Measurements from ENCODE around the gene AIG1. TPM values are rescaled to one million over a fixed set of nuclear protein-coding genes. Genes with fewer than 3 reads are reported as not detected.
"Not testable (repeated sequence)": the region's sequence is repeated elsewhere in the genome, so short reads cannot be mapped to it uniquely, and the experiment has no call there.

Gene AIG1
- total RNA-seq, 1 experiment from 2014 or later, result 6.8 TPM

DNA sequence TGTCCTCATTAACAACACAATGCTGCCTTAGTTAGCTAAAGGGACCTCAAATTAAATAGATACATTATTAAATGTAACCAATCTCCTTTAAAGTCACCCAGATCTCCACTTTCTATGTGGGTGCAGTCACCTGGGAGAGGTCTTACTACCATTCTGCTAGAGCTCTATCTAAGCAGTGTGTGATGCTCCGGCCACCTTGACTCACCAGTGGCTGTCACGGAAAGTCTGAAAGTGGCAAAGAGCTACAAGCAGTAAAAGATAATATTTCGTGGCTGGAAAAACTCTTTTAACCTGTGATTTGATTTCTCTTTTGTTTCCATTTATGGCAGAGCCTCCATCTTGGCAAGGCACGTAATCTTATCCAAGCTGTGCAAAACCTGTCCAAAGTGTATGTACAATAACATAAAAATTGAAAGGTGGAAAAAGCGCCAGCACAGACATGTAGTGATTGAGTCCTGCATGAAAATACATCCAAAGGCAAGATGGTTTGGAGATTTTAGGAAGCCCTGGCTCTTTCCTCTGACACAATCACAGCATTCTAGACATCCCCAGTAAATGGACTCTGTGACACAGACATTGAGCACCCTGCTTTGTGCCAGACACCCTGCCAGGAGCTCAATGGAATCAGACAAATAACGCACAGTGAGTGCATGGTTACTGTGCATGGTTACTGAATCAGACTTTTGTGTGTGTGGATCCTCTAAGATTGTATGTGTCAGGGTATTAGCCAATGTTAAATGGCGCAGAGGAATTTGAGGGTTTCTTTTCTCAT, 273.2 kb downstream of the AIG1 start:
- DNase-seq, result no peak
- Histone ChIP-seq H3K27ac (no peak overlapping the region), H3K27me3 (no peaks in the 10 kb centered on the region), H3K36me3 (no peaks in the 10 kb centered on the region), H3K4me3 (no peak overlapping the region), H3K4me1 (peaks cover 14% of the 10 kb centered on the region), H3K9me3 (replicated peaks) (no peaks in the 10 kb centered on the region)

DNA sequence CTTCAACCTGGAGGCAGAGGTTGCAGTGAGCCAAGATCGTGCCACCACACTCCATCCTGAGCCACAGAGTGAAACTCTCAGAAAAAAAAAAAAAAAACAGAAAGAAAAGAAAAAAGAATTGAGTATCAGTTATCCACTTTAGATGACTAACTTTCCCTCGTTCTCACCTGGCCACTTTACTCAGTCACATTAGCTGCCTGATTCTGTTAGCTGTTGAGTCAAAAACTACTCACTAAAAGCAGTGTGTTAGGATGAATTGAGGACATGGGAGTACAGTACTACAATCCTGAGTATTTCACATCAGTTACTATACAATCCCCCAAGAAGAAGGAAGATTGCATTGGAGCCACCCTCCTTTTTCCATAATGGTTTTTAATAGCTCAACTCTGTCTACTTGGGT, 275.2 kb downstream of the AIG1 start:
- H3K27ac ChIP-seq, result peak overlapping the region; percentile 78
- DNase-seq, result no peak
- H3K4me1 ChIP-seq, result peaks cover 14% of the 10 kb centered on the region
- H3K4me3 ChIP-seq, result no peak overlapping the region
- no peaks in the 10 kb centered on the region for H3K27me3 ChIP-seq
- H3K36me3 ChIP-seq, result no peaks in the 10 kb centered on the region
- no peaks in the 10 kb centered on the region for H3K9me3 ChIP-seq (replicated peaks)

DNA sequence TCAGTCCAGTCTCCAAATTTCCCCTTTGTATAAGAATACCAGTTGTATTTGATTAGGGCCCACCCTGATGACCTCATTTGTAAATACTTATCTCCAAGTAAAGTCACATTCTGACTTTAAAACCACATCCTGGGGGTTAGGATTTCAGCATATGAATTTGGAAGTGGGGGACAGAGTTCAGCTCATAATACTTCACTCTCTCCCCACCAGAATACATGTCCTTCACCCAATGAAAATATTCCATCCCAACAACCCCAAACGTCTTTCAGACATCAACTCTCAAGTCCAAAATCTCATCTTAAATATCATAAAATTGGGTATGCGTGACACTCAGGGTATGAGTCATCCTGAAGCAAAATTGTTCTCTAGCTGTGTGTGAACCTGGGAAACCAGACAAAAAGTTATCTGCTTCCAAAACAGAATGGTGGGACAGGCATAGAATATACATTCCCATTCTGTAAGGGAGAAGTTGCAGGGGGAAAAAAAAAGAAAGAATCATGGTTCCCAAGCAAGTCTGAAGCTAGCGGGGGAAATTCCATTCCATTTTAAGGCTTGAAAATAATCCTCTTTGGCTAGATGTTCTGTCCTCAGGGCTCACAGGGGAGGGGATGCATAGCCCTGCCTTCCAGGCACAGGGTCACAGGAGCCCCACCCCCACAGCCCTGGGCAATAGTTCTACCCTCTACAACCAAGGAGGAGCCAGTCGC, 275.9 kb downstream of the AIG1 start:
- peaks cover 14% of the 10 kb centered on the region for H3K4me1 ChIP-seq
- H3K9me3 ChIP-seq (replicated peaks), result no peaks in the 10 kb centered on the region
- no peaks in the 10 kb centered on the region for H3K27me3 ChIP-seq
- no peaks in the 10 kb centered on the region for H3K36me3 ChIP-seq
- no peak overlapping the region for H3K4me3 ChIP-seq
- peak overlapping the region; percentile 78 for H3K27ac ChIP-seq
- DNase-seq, result peak; percentile 23 to 41

DNA sequence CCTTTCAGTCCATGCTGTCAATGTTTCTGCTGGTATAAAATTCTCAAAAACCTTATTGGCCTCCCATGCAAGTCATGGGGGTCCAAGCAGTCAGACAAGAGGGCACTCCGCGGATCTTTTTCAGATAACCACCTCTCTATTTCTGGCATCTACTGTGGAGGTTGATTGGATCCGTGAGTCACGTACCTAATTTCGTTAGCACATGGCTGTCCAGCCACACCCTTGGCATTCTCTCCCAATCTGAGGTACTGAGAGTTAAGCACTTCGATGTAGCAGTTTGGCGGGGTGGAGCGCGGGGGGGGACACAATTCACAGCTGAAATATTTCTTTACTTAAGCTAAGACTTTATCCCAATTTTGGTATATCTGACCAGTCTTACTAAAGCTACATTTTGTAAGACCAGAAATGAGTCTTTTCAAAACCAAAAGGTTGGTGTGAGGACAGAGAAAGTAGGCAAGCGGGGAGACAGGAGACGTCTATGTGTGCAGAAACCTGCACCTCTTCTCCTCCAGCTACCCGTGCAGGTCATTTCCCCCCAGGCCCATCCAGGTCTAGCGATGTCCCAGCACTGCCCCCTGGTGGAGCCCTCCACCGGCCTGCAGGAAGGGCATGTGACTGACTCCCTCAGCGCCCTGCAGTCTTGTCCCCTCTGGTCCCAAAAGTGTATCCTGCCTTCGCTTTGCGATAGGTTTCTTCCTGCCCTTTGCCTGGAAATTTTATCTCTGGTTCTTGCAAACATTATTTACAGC, 276.7 kb downstream of the AIG1 start:
- DNase-seq, result peak; percentile 57 to 58
- H3K9me3 ChIP-seq (replicated peaks), result no peaks in the 10 kb centered on the region
- peak overlapping the region; percentile 78 for H3K27ac ChIP-seq
- H3K27me3 ChIP-seq, result no peaks in the 10 kb centered on the region
- H3K4me3 ChIP-seq, result no peak overlapping the region
- peaks cover 14% of the 10 kb centered on the region for H3K4me1 ChIP-seq
- H3K36me3 ChIP-seq, result no peaks in the 10 kb centered on the region

DNA sequence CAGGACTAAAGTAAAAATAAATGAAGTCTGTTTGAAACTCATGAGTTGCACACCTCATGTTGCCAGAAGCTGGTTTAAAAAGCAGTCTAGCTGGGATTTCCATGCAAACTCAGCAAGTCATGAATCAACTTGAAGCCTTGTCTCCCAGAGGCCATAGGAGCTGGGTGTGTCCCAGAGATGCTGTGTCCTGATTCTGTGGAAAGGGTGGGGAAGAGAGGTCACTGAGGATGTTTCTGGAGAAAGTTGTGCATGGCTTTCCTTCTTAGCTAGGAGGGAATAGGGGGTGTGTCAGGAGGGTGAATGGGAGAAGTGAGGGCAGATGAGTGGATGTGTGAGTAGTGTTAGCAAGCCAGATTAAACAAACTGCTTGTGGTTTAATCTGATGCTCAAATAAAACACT, 278.5 kb downstream of the AIG1 start:
- peaks cover 14% of the 10 kb centered on the region for H3K4me1 ChIP-seq
- no peaks in the 10 kb centered on the region for H3K36me3 ChIP-seq
- H3K27me3 ChIP-seq, result no peaks in the 10 kb centered on the region
- no peak for DNase-seq
- no peaks in the 10 kb centered on the region for H3K9me3 ChIP-seq (replicated peaks)
- H3K4me3 ChIP-seq, result no peak overlapping the region
- H3K27ac ChIP-seq, result no peak overlapping the region

DNA sequence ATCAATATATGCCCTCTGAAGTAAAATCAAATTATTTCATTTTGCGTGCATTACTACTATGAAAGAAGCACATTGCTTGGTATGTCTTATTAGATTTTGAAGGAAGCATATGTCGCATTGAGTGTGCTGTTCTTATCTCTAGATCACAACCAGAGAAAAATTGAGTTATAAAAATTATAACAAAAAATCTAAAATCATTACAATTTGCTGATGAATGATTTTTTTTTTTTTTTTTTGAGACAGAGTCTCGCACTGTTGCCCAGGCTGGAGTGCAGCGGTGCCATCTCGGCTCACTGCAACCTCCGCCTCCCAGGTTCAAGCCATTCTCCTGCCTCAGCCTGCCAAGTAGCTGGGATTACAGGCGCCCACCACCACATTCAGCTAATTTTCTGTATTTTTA, 284.8 kb downstream of the AIG1 start:
- H3K9me3 ChIP-seq (replicated peaks); H3K27me3 ChIP-seq; DNase-seq; H3K27ac ChIP-seq; H3K4me3 ChIP-seq; H3K4me1 ChIP-seq; H3K36me3 ChIP-seq: not testable (repeated sequence)

DNA sequence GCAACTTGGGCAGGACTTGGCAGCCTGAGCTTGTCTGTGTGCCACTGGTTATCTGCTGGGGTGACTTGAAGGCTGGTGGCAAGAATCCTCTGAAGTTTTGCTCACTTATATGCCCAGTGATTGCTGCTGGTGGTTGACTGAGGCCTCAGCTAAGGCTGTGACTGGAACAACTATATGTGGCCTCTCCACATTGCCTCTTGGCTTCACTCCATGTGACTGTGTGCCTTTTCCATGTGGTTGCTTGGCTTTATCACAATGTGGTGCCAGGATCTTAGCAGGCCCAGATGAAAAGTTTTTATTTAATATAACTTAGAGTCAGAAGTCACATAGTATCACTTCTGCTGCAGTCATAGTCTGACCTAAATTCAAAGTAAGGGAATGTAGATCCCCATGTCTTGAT, 285.3 kb downstream of the AIG1 start:
- Histone ChIP-seq H3K27ac (no peak overlapping the region), H3K9me3 (replicated peaks) (no peaks in the 10 kb centered on the region), H3K4me3 (no peak overlapping the region), H3K27me3 (no peaks in the 10 kb centered on the region; the same call in 1 of the 2 replicates), H3K36me3 (no peaks in the 10 kb centered on the region), H3K4me1 (no peaks in the 10 kb centered on the region)
- no peak for DNase-seq

DNA sequence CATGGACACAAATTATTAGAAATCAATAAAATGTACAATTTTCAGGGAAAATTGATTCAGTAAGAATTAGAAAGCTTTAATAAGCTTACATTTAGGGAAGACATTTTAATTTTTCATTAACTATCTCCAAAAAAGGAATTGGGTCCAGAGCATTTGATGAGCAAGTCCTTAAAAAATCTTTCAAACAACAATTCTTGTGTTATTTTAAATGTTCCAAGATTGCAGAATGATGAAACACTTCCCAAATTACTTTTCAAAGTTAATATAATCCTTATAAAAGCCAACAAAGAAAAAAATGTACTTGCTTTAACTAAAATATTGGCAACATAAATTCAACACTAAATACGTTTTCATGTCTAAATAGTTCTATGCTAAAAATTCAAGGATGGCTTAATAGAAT, 287.8 kb downstream of the AIG1 start:
- no peak for DNase-seq
- H3K36me3 ChIP-seq, result no peaks in the 10 kb centered on the region

DNA sequence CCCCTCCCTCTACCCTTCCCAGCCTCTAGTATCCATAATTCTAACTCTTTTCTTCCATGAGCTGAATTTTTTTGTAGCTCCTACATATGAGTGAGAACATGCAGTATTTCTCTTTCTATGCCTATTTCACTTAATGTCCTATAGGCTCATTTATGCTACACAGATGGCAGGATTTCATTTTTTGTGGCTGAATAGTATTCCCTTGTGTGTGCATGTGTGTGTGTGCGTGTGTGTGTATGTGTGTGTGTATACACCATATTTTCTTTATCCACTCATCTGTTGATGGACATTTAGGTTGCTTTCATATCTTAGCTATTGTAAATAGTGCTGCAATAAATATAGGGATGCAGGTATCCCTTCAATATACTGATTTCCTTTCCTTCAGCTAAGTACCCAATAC, 288.8 kb downstream of the AIG1 start:
- Histone ChIP-seq H3K27ac (no peak overlapping the region), H3K9me3 (replicated peaks) (no peaks in the 10 kb centered on the region), H3K27me3 (no peaks in the 10 kb centered on the region; the same call in 1 of the 2 replicates), H3K36me3 (no peaks in the 10 kb centered on the region), H3K4me1 (no peaks in the 10 kb centered on the region), H3K4me3 (no peak overlapping the region)
- DNase-seq, result no peak

More for the DNA sequence above, 287.8 kb downstream of the AIG1 start:
- Histone ChIP-seq H3K27me3 (no peaks in the 10 kb centered on the region; the same call in 1 of the 2 replicates), H3K27ac (no peak overlapping the region), H3K4me1 (no peaks in the 10 kb centered on the region), H3K4me3 (no peak overlapping the region), H3K9me3 (replicated peaks) (no peaks in the 10 kb centered on the region)

DNA sequence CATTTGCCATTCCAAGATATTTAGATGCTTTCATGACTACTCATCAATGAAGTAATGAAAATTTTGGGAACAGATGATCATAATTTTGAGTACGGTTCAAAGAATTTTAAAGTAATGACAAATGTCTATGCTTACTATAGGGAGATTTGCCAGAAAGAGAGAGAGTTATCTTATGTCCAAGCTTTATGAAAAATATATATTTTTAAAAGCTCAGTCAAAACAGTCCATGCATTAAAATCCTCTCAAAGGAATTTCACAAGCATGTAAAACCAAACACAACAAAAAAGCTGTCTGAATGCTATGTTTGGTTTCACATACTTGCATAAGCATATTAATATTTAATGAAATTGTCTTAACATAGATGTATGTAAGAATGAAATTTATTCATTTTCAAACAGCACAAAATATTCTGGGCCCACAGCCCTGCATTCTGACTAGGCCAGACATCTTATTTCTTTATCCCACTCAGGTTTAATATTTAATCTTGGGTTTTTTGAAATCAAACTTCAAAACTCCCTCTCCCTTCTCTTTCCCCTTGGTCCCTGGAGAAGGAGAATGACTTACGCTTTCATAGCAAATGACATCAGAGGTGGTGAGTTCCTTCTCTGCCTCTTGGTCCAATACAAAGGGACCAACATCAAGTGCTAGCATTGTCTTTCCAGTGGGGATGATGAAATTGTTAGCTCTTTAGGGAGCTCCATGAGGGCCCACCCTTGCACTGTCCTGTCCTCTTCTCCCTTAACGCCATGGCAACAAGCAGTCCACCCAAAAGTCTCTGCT, 295.6 kb downstream of the AIG1 start:
- no peak for DNase-seq
- Histone ChIP-seq H3K9me3 (replicated peaks) (peaks cover 2% of the 10 kb centered on the region; the same call in 1 of the 2 replicates), H3K36me3 (no peaks in the 10 kb centered on the region), H3K4me3 (no peak overlapping the region), H3K27ac (no peak overlapping the region), H3K27me3 (no peaks in the 10 kb centered on the region; the same call in 1 of the 2 replicates), H3K4me1 (no peaks in the 10 kb centered on the region)

DNA sequence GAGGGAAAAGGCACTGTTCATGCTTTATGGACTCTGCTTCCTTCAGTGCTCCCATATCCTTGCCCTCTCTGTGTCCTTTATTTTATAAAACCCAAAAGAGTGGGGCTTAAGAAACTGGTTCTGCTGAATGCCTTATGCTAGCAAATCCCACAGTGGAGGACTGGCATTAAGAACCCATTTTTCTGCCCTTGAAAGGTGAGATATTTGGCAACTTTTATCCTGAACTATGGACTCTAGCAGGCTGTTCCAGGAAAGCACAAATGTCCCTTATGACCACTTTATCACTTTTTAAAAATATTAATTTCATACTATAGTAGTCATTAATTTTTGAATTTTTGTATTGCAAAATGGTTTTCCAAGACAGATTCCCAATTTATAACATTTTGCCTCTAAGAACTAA, 296.5 kb downstream of the AIG1 start:
- Histone ChIP-seq H3K36me3 (no peaks in the 10 kb centered on the region), H3K27ac (no peak overlapping the region), H3K9me3 (replicated peaks) (peaks cover 2% of the 10 kb centered on the region; the same call in 1 of the 2 replicates), H3K4me1 (no peaks in the 10 kb centered on the region), H3K27me3 (no peaks in the 10 kb centered on the region; the same call in 1 of the 2 replicates), H3K4me3 (no peak overlapping the region)
- DNase-seq, result no peak

DNA sequence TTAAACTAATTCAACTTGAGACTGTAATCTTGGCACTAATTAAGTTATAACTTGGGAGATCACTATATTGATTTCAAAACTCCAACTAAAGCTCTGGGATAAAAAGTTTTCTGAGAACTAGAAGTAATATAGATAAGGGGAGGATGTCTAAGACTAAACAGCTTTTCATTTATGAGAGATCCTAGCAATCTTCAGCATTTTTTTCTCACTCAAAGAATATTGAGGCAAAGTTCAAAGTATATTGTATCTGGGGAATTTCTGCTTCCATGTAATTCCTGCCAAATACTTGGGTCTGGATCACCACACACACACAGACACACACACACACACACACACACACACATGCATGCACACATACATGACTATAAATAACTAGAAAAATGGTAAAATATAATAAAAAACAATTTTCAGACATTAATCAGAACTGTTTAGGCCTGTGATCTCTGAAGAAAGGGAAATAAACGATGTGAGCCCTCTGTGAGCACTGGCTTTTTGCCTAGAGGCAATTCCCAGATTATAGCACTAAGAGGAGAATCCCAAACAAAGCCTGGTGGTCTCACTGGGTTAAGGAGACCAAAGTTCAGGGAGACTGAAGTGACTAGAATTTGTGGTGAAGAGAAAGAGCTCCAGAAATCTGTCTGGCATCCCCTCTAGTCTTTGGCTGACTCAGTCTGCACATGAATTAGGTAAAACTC, 297.0 kb downstream of the AIG1 start:
- DNase-seq, result no peak
- Histone ChIP-seq H3K4me3 (no peak overlapping the region), H3K4me1 (no peaks in the 10 kb centered on the region), H3K9me3 (replicated peaks) (peaks cover 2% of the 10 kb centered on the region; the same call in 1 of the 2 replicates), H3K27ac (no peak overlapping the region), H3K36me3 (no peaks in the 10 kb centered on the region), H3K27me3 (no peaks in the 10 kb centered on the region; the same call in 1 of the 2 replicates)

DNA sequence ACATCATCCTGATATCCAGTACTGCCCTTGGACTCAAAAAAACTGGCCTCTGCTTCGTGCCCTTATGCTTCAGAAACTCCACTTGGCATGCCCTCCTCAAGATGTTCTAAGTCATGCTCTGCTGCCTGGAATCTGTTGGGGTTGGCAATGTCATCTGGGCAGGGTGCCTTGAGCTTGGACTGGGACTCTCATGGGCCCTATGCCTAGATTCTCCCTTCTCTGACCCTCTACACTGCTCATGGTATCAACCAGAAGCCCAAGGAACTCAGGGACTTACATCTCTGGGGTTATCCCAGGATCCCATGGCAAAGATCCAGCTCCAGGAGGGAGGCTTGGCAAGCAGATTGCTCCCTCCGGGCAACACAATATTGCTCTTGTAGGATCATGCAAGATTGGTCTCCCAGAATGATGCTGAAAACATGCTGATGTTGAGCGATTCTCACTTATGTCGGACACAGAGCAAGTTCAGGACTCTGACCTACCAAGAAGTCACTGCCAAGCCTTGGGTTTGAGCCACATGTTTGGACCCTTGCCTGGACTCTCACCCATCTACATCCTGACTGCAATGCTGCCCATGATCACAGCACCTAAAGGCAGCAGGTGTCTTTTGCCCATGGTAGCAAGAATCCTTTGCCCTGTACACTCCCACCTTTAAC, 301.0 kb downstream of the AIG1 start:
- Histone ChIP-seq H3K27me3 (no peaks in the 10 kb centered on the region; the same call in 1 of the 2 replicates), H3K27ac (no peak overlapping the region), H3K4me3 (no peak overlapping the region), H3K9me3 (replicated peaks) (no peaks in the 10 kb centered on the region), H3K36me3 (no peaks in the 10 kb centered on the region), H3K4me1 (no peaks in the 10 kb centered on the region)
- DNase-seq, result no peak
